Upper lobe of right lung (tissue), 1 donor: ENCODE measurements around the gene ST8SIA6. TPM values are rescaled to one million over a fixed set of nuclear protein-coding genes. Genes with fewer than 3 reads are reported as not detected.

Experiments used
- ATAC-seq: fragments of 200-7000 bp; cut with Tn5 transposase; one replicate; pipeline ENCODE4 v1.9.1; 2020; ENCODE audit warnings: mild to moderate bottlenecking, moderate library complexity
- DNase-seq: peaks from one replicate; pipeline ENCODE4 v3.0.0-alpha.2; 2020
- H3K27ac ChIP-seq: fragments of 200-600 bp; one replicate; pipeline ENCODE4 v1.8.0; 2022
- H3K27me3 ChIP-seq: fragments of 200-600 bp; one replicate; pipeline ENCODE4 v1.8.0; 2022; ENCODE audit warnings: mild to moderate bottlenecking
- H3K36me3 ChIP-seq: fragments of 200-600 bp; one replicate; pipeline ENCODE4 v1.8.0; 2022
- H3K4me1 ChIP-seq: fragments of 200-600 bp; one replicate; pipeline ENCODE4 v1.8.0; 2022
- H3K4me3 ChIP-seq: fragments of 200-600 bp; one replicate; pipeline ENCODE4 v1.8.0; 2022; ENCODE audit warnings: mild to moderate bottlenecking
- H3K9me3 ChIP-seq: fragments of 200-600 bp; one replicate; pipeline ENCODE4 v1.8.0; 2022
- intact Hi-C: fragments of 100-400 bp; cut with DNase I; formaldehyde crosslinking; loops from one replicate; pipeline ENCODE4 v1.11.0; 2022
- total RNA-seq: library from RNA; stranded (reverse); fragmentation: NEBNext Ultra II Directional; extraction: Animal tissue kit (Norgen Biotek cat#: 25700); gene quantifications from one replicate; pipeline ENCODE4 v1.2.1, GENCODE V29; 2021
- TF ChIP-seq, protein P1 (sequence below): fragments of 200-600 bp; IDR thresholded peaks from one replicate; pipeline ENCODE4 v1.8.0; 2022; ENCODE audit warnings: antibody characterized with exemption
- donor health status: DM: no; HTN: yes; CAD: no; lungs with severe emphysema.

The ST8SIA6 gene
- total RNA-seq, 1 donor from 2014 or later = 13.9 TPM

DNA sequence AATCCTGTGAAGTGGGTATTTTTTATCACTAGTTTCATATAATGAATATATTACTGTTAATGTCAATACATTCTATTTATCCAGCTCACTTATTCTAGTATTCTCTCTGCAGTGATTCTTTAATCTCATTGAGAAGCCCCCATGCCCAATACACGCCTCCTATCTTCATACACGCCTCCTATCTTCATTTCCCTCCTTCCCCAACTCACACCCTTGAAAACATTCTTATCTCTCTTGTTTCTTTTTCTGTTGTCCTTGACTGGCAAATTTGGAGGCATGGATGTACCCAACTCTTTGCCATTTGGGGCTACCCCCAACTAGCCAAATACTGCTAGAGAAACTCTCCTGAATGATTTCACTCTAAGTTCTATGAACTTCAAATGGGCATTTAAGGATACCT, 40.5 kb downstream of the ST8SIA6 start:
- Histone ChIP-seq H3K9me3 (no peaks in the 10 kb centered on the region), H3K4me1 (no peaks in the 10 kb centered on the region), H3K4me3 (no peak overlapping the region), H3K27ac (no peak overlapping the region), H3K27me3 (no peaks in the 10 kb centered on the region), H3K36me3 (no peaks in the 10 kb centered on the region)
- intact Hi-C loops = no loop called here
- TF ChIP-seq, protein P1, sequence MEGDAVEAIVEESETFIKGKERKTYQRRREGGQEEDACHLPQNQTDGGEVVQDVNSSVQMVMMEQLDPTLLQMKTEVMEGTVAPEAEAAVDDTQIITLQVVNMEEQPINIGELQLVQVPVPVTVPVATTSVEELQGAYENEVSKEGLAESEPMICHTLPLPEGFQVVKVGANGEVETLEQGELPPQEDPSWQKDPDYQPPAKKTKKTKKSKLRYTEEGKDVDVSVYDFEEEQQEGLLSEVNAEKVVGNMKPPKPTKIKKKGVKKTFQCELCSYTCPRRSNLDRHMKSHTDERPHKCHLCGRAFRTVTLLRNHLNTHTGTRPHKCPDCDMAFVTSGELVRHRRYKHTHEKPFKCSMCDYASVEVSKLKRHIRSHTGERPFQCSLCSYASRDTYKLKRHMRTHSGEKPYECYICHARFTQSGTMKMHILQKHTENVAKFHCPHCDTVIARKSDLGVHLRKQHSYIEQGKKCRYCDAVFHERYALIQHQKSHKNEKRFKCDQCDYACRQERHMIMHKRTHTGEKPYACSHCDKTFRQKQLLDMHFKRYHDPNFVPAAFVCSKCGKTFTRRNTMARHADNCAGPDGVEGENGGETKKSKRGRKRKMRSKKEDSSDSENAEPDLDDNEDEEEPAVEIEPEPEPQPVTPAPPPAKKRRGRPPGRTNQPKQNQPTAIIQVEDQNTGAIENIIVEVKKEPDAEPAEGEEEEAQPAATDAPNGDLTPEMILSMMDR = no peak
- DNase-seq = no peak
- no peak for ATAC-seq

DNA sequence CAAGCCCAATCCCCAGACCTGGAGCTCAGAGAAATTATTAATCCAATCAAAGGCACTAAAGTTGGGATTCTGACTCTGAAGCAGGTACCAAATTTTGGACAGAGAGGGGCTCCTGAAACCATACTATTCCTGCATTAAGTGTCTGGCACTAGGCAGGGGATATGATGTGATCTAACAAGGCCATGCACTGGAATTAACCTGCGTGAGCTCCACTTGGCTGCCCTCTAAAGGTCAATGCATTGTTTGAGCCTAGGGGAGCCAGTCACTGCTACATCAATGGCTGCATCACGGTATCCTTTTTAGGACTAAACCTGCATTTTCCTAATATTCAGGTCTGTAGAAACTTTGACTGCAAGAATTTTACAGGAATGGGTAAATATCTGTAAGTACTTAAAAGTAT, 42.1 kb downstream of the ST8SIA6 start:
- H3K9me3 ChIP-seq = no peaks in the 10 kb centered on the region

DNA sequence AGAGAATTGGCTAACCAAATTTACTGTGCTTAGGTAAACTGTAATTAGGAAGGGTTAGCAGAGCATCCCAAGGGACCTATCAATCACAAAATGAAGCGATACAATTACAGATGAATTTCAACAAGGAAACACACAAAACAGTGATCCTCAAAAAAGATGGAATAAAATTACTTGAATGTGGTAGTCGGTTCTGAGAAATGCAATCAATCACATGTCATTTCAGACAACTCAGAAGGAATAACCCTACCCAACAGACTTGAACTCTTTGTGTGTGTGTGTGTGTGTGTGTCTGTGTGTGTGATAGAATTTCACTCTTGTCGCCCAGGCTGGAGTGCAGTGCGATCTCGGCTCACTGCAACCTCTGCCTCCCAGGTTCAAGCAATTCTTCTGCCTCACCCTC, 43.5 kb downstream of the ST8SIA6 start:
- H3K9me3 ChIP-seq = no peaks in the 10 kb centered on the region
- TF ChIP-seq, protein P1 = no peak
- no peak overlapping the region for H3K27ac ChIP-seq
- intact Hi-C loops = no loop called here
- no peaks in the 10 kb centered on the region for H3K27me3 ChIP-seq
- no peaks in the 10 kb centered on the region for H3K36me3 ChIP-seq
- ATAC-seq (no peak), DNase-seq (no peak)
- H3K4me1 ChIP-seq = no peaks in the 10 kb centered on the region
- H3K4me3 ChIP-seq = no peak overlapping the region

More for the DNA sequence above, 42.1 kb downstream of the ST8SIA6 start:
- Histone ChIP-seq H3K27ac (no peak overlapping the region), H3K4me3 (no peak overlapping the region), H3K36me3 (no peaks in the 10 kb centered on the region), H3K27me3 (no peaks in the 10 kb centered on the region), H3K4me1 (no peaks in the 10 kb centered on the region)
- DNase-seq = no peak
- intact Hi-C loops = no loop called here
- TF ChIP-seq, protein P1 = no peak
- no peak for ATAC-seq

DNA sequence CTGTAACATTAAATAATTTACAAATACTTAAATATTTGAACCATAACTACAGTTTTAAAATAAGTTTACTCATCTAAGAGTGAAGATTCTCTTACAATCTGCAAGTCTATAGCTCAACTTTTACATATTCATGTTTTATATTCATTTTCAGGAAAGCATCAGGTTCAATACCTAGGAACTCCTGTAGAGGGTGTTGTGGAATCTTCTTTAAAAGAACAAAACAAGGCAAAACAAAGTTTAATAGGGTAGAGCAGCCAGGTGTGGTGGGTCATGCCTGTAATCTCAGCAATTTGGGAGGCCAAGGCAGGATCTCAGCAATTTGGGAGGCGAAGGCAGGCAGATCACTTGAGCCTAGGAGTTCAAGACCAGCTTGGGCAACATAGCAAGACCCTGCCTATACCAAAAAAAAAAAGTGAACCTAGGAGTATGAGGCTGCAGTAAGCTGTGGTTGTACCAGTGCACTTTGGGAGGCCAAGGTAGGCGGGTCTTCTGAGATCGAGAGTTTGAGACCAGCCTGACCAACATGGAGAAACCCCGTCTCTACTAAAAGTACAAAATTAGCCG, 45.1 kb downstream of the ST8SIA6 start:
- Histone ChIP-seq H3K36me3 (no peaks in the 10 kb centered on the region), H3K4me3 (no peak overlapping the region), H3K9me3 (no peaks in the 10 kb centered on the region), H3K4me1 (no peaks in the 10 kb centered on the region), H3K27ac (no peak overlapping the region), H3K27me3 (no peaks in the 10 kb centered on the region)
- ATAC-seq (no peak), DNase-seq (no peak)
- intact Hi-C loops = no loop called here
- TF ChIP-seq, protein P1 = peak; percentile 46

DNA sequence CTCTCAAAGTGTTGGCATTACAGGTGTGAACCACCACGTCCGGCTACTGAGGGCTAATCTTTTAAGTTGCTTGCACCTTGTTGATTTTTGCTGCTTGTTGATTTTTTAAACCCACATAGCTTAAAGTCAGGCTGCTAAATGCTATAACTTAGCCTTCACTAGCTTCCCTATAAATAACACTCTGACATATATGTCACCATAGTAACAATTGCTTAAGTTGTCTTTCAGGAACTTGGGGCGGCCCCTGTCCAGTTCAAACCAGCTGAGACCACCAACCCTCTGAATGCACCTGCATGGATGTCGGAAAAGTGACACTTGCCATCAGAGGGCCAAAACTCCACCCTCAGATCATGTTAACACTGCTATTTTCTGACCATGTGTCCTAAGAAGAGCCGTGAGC, 47.3 kb downstream of the ST8SIA6 start:
- intact Hi-C loops = no loop called here
- no peaks in the 10 kb centered on the region for H3K27me3 ChIP-seq
- DNase-seq = no peak
- ATAC-seq = peak; percentile 64
- H3K36me3 ChIP-seq = no peaks in the 10 kb centered on the region
- H3K27ac ChIP-seq = no peak overlapping the region
- TF ChIP-seq, protein P1 = no peak
- H3K9me3 ChIP-seq = no peaks in the 10 kb centered on the region
- H3K4me1 ChIP-seq = no peaks in the 10 kb centered on the region
- H3K4me3 ChIP-seq = no peak overlapping the region
